Measurements from ENCODE around the gene ALKBH7. TPM values are rescaled to one million over a fixed set of nuclear protein-coding genes. Genes with fewer than 3 reads are reported as not detected.

Gene ALKBH7
- total and polyA plus RNA-seq, 2 experiments from 2014 or later: 75.4 to 76.1 TPM

- peak overlapping the region; percentile 91 for H3K4me2 ChIP-seq
- Mint-ChIP-seq H3K27ac (peak overlapping the region; percentile 84), H3K9me3 (peaks cover 9% of the 10 kb centered on the region), H3K27me3 (ENCODE audit: insufficient read depth, low read depth, poor library complexity) (peaks cover 15% of the 10 kb centered on the region), H3K4me1 (peaks cover 13% of the 10 kb centered on the region), H3K36me3 (ENCODE audit: low read depth) (peaks cover 63% of the 10 kb centered on the region), H3K4me3 (peak overlapping the region; percentile 92)
- peaks cover 42% of the 10 kb centered on the region for H4K20me1 ChIP-seq (replicated peaks; ENCODE audit: insufficient read depth)
- no peaks in the 10 kb centered on the region for H3K27me3 ChIP-seq (ENCODE audit: insufficient read depth)
- H3K4me3 ChIP-seq: peak overlapping the region; percentile 97
- H2AFZ ChIP-seq: no peak overlapping the region
- H3K79me2 ChIP-seq (replicated peaks; ENCODE audit: insufficient read depth): peaks cover 53% of the 10 kb centered on the region
- ATAC-seq: peak; percentile 10
- H3K36me3 ChIP-seq (ENCODE audit: insufficient read depth): peaks cover 30% of the 10 kb centered on the region
- DNase-seq (ENCODE audit: low spot score): peak; percentile 74
- 0 out of 2 replicates have a peak overlapping the region, but pooled peaks have one; percentile 63 for H3K27ac ChIP-seq (ENCODE audit: low read depth)
- H3K4me1 ChIP-seq (ENCODE audit: insufficient read depth): peaks cover 8% of the 10 kb centered on the region; the same call in 1 of the 2 replicates
- H3F3A ChIP-seq (replicated peaks; ENCODE audit: low read depth): 0 out of 2 replicates have a peak, but pooled peaks cover 4% of the 10 kb centered on the region
- TF ChIP-seq JUNB (IDR thresholded peaks at IDR 0.05; ENCODE audit: unreplicated experiment): no peak
- no peak for TF ChIP-seq EZH2phosphoT487 (IDR thresholded peaks at IDR 0.05; ENCODE audit: unreplicated experiment)
- TF ChIP-seq POLR2AphosphoS5 (IDR thresholded peaks at IDR 0.05; ENCODE audit: low read depth): no peak
- TF ChIP-seq CTCF (conservative IDR thresholded peaks at IDR 0.05; ENCODE audit: low read depth in 2 of 2): no peak
- TF ChIP-seq CREB1 (CRISPR knock-in tag; IDR thresholded peaks at IDR 0.05; ENCODE audit: low read depth): no peak
- no peak for TF ChIP-seq STAT1 (IDR thresholded peaks at IDR 0.05; ENCODE audit: unreplicated experiment)
- no peak for TF ChIP-seq REST (IDR thresholded peaks at IDR 0.05; ENCODE audit: unreplicated experiment)
- TF ChIP-seq ZNF114 (CRISPR knock-in tag; IDR thresholded peaks at IDR 0.05): no peak
- no peak for TF ChIP-seq NANOG (IDR thresholded peaks at IDR 0.05; ENCODE audit: borderline replicate concordance)
- TF ChIP-seq ETS1 (IDR thresholded peaks at IDR 0.05): no peak
- no peak for TF ChIP-seq ZNF331 (CRISPR knock-in tag; IDR thresholded peaks at IDR 0.05; ENCODE audit: low read depth)
- no peak for TF ChIP-seq ZNF462 (CRISPR knock-in tag; IDR thresholded peaks at IDR 0.05)
- TF ChIP-seq EZH2 (IDR thresholded peaks at IDR 0.05; ENCODE audit: low read depth, unreplicated experiment): no peak
- peaks cover 7% of the 10 kb centered on the region; the same call in 1 of the 2 replicates for H3K9me2 ChIP-seq (ENCODE audit: insufficient read depth)
Observed at GRCh38 chr19:6423499-6424194, 51.1 kb downstream of the ALKBH7 start.
